Thoracic aorta (tissue), 2 donors: ENCODE data around the gene IVD. TPM values are rescaled to one million over a fixed set of nuclear protein-coding genes. Genes with fewer than 3 reads are reported as not detected.

ENCODE experiments used
- ATAC-seq: fragments of 150-250 bp; one replicate; pipeline ENCODE4 v1.8.0; 2017; ENCODE audit warnings: low read depth; ENCODE audit not compliant: insufficient number of reproducible peaks, low FRiP score
- DNase-seq: peaks from one replicate; pipeline ENCODE4 v3.0.0-alpha.2; 2020; ENCODE audit warnings: low spot score
- H3K27ac ChIP-seq, 2 donors: fragments of 200-600 bp; sonication (generic); 1 replicate in 1 of 2; 2 replicates in 1 of 2; pipeline ENCODE4 v1.5.1; 2016; ENCODE audit warnings: mild to moderate bottlenecking in 2 of 2, moderate library complexity in 2 of 2
- H3K27me3 ChIP-seq: fragments of 200-600 bp; sonication (generic); replicated peaks from 2 replicates; pipeline ENCODE4 v1.6.0; 2016; ENCODE audit warnings: mild to moderate bottlenecking; ENCODE audit not compliant: insufficient read depth
- H3K36me3 ChIP-seq: fragments of 200-600 bp; sonication (generic); one replicate; pipeline ENCODE4 v1.5.1; 2016
- H3K4me1 ChIP-seq, 2 donors: fragments of 200-600 bp; sonication (generic); 1 replicate in 1 of 2; 2 replicates in 1 of 2; pipeline versions ENCODE4 v1.5.1 to v1.6.0; 2016; ENCODE audit warnings: low read depth in 2 of 2, mild to moderate bottlenecking in 1 of 2; ENCODE audit not compliant: control insufficient read depth in 1 of 2
- H3K4me3 ChIP-seq: fragments of 200-600 bp; sonication (generic); 2 replicates; pipeline ENCODE4 v1.5.1; 2016; ENCODE audit warnings: mild to moderate bottlenecking
- H3K9me3 ChIP-seq: fragments of 200-600 bp; sonication (generic); 2 replicates; pipeline ENCODE4 v1.5.1; 2016
- CTCF ChIP-seq: fragments of 200-600 bp; sonication (generic); IDR thresholded peaks from one replicate; pipeline ENCODE4 v1.5.1; 2019; ENCODE audit warnings: antibody characterized with exemption
- total RNA-seq, 2 donors: library from RNA; depleted of rRNA; stranded (reverse); fragments of >200 nt; gene quantifications; one replicate each; pipeline versions ENCODE4 v1.1.0 to v1.2.3, GENCODE V29; 2016

IVD gene
- total RNA-seq, 2 donors from 2014 or later: 43.6 to 61.8 TPM

DNA sequence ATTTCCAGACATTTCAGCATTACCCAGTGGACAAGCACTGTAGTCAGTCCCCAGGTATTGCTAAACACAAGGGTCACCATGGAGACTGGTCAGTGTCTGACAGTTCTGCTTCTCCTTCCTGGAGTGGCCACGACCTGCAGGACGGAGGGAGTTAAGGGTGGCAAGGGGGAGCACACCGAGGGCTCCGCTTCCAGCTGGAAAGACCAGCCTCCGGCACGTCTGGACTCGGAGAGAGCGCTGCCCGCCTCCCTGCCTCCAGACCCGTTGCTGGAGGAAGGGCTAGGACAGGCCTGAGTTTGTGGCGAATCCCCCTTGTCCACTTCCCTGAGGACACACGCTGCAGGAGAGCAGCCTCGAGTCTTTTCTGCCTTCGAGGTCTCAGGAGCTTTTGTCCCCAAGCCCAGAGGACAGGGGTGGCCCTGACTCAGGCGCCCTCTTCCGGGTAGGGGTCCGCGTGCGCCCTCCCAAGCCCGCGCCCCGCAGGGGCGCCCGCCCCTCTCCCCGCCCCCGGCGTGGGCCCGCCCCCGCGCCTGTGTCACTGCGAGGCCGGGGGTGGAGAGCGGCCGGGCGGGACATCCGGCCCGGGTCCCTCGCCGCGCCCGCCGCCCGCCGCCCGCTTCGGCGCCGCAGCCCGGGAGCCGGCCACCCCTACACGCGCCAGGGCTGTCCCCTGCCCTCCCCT, 65.0 kb downstream of the IVD start, which contains the start of gene CHST14:
Gene CHST14, plus strand, starts transcription at position 562 of the 682 bp plus-strand sequence. CDS start 230 bp downstream, outside the sequence.
- Histone ChIP-seq H3K27ac (peak within 1 kb of the TSS; percentile 79 to 85), H3K4me3 (peak within 1 kb of the TSS; percentile 99), H3K4me1 (peaks cover 5 to 23% of the 10 kb centered on the region in 2 donors), H3K36me3 (peaks cover 16% of the 10 kb centered on the region), H3K27me3 (no peaks in the 10 kb centered on the region), H3K9me3 (no peaks in the 10 kb centered on the region)
- ATAC-seq: peak; percentile 40
- TF ChIP-seq CTCF: no peak
- DNase-seq: no peak

Other genes starting within 250 kb of the IVD start
- 1 to 10 TPM in 1 of 2 donors, under 1 TPM in 1; 0.41 to 3.5 TPM for gene BUB1B, start 244.7 kb upstream of the IVD start, total RNA-seq
- gene PAK6, start 166.7 kb upstream of the IVD start, total RNA-seq: under 1 TPM; 0.68 to 0.78 TPM
- gene ANKRD63, start 122.7 kb upstream of the IVD start, total RNA-seq: not detected
- gene PLCB2, start 97.9 kb upstream of the IVD start, total RNA-seq: 10 to 100 TPM; 17.7 to 32.4 TPM
- 10 to 100 TPM; 63.8 to 79.2 TPM for gene INAFM2, start 82.1 kb upstream of the IVD start, total RNA-seq
- 10 to 100 TPM; 30.1 to 57.1 TPM for gene CCDC9B, start 64.9 kb upstream of the IVD start, total RNA-seq
- not detected for gene PHGR1, start 54.8 kb upstream of the IVD start, total RNA-seq
- under 1 TPM; 0.21 to 0.54 TPM for gene DISP2, start 47.6 kb upstream of the IVD start, total RNA-seq
- gene KNSTRN, start 23.1 kb upstream of the IVD start, total RNA-seq: 1 to 10 TPM; 4.5 to 5.8 TPM
- 10 to 100 TPM; 10.7 to 14.0 TPM for gene BAHD1, start 35.2 kb downstream of the IVD start, total RNA-seq
- gene CHST14, start 65.2 kb downstream of the IVD start, total RNA-seq: 10 to 100 TPM; 16.4 to 21.0 TPM
- gene CCDC32, start 159.2 kb downstream of the IVD start, total RNA-seq: 10 to 100 TPM; 15.8 to 53.1 TPM
- 1 to 10 TPM; 9.6 to 9.8 TPM for gene RPUSD2, start 163.5 kb downstream of the IVD start, total RNA-seq
- 10 to 100 TPM in 1 of 2 donors, under 1 TPM in 1; 0.27 to 11.4 TPM for gene KNL1, start 188.5 kb downstream of the IVD start, total RNA-seq